HepG2 (cell line): ENCODE measurements around the gene ZFP36. TPM values are rescaled to one million over a fixed set of nuclear protein-coding genes. Genes with fewer than 3 reads are reported as not detected.

Experiments
- ADNP ChIP-seq: sonication (generic); formaldehyde crosslinking; IDR thresholded peaks from 2 replicates; pipeline ENCODE4 v1.4.0; 2020; ENCODE audit warnings: missing genetic modification reagents
- DNMT1 ChIP-seq: sonication (generic); formaldehyde crosslinking; IDR thresholded peaks from 2 replicates; pipeline ENCODE4 v1.5.1; 2020; ENCODE audit warnings: mild to moderate bottlenecking, missing genetic modification reagents
- IRF2 ChIP-seq: IDR thresholded peaks from 2 replicates; pipeline ENCODE4 v1.6.1; 2018; ENCODE audit warnings: missing genetic modification reagents, missing compliant biosample characterization
- IRX3 ChIP-seq: sonication (generic); formaldehyde crosslinking; IDR thresholded peaks from 2 replicates; pipeline ENCODE4 v1.8.1; 2023; ENCODE audit warnings: mild to moderate bottlenecking, low read depth, missing genetic modification reagents, borderline replicate concordance
- NFE2L2 ChIP-seq: fragments of 150-350 bp; IDR thresholded peaks from 2 replicates; pipeline ENCODE4 v1.6.1; 2014; ENCODE audit warnings: low read length
- ZBTB40 ChIP-seq, 2 experiments: fragments of 450-650 bp in 1 of 2; sonication (generic) in 1 of 2; formaldehyde crosslinking in 1 of 2; IDR thresholded peaks; 2 replicates each; pipeline versions ENCODE4 v1.6.1 to v1.8.0; 2016 to 2022; ENCODE audit warnings: antibody characterized with exemption in 1 of 2, mild to moderate bottlenecking in 1 of 2, missing genetic modification reagents in 1 of 2
- ZNF136 ChIP-seq: sonication (generic); formaldehyde crosslinking; IDR thresholded peaks from 2 replicates; pipeline ENCODE4 v1.8.1; 2022; ENCODE audit warnings: low read depth, mild to moderate bottlenecking, moderate library complexity, missing genetic modification reagents
- ZNF224 ChIP-seq: sonication (generic); formaldehyde crosslinking; IDR thresholded peaks from 2 replicates; pipeline ENCODE4 v1.5.0; 2020; ENCODE audit warnings: mild to moderate bottlenecking, missing genetic modification reagents
- ZNF263 ChIP-seq: sonication (generic); formaldehyde crosslinking; IDR thresholded peaks from 2 replicates; pipeline ENCODE4 v1.4.0; 2020; ENCODE audit warnings: missing genetic modification reagents
- ZNF512B ChIP-seq: sonication (generic); formaldehyde crosslinking; IDR thresholded peaks from 2 replicates; pipeline ENCODE4 v1.5.1; 2020; ENCODE audit warnings: missing genetic modification reagents, mild to moderate bottlenecking, borderline replicate concordance
- ZNF550 ChIP-seq: sonication (generic); formaldehyde crosslinking; IDR thresholded peaks from 2 replicates; pipeline ENCODE4 v1.4.0; 2020; ENCODE audit warnings: mild to moderate bottlenecking, missing genetic modification reagents, borderline replicate concordance
- ZNF691 ChIP-seq: sonication (generic); formaldehyde crosslinking; IDR thresholded peaks from 2 replicates; pipeline ENCODE4 v1.4.0; 2020; ENCODE audit warnings: missing genetic modification reagents, low read depth, mild to moderate bottlenecking, borderline replicate concordance
- polyA plus RNA-seq, 8 experiments: library from polyadenylated mRNA; depleted of rRNA in 3 of 8; stranded (reverse) in 7 of 8; unstranded in 1 of 8; fragments of >200 nt; fragmentation: Illumina TruSeq in 4 of 8; extraction: Trizol in 4 of 8; gene quantifications; 2 replicates each; pipeline versions ENCODE4 v1.2.1 to v1.2.3, GENCODE V29; 2011 to 2016; ENCODE audit warnings: low read depth in 4 of 8, missing spikeins in 1 of 8, mixed read lengths in 1 of 8; ENCODE audit not compliant: insufficient read depth in 1 of 8
- total RNA-seq, 5 experiments: library from RNA; depleted of rRNA; stranded (reverse); fragments of >200 nt; fragmentation: Illumina TruSeq; extraction: Trizol; gene quantifications; 2 replicates each; pipeline ENCODE4 v1.2.3, GENCODE V29; 2016; ENCODE audit warnings: low read depth in 1 of 5
- TF ChIP-seq, protein P1 (sequence below): sonication (generic); formaldehyde crosslinking; IDR thresholded peaks from 2 replicates; pipeline ENCODE4 v1.5.0; 2020; ENCODE audit warnings: missing genetic modification reagents

ZFP36 gene
- total and polyA plus RNA-seq, 2 of the 13 experiments (the other 11 are each of a cell fraction or from before 2014, with no cell fraction given), result 1.4 to 1.7 TPM

- TF ChIP-seq ZBTB40 (IDR thresholded peaks at IDR 0.05), result no peak; the same call in 1 of the 2 replicates
- TF ChIP-seq ZBTB40 (CRISPR knock-in tag; IDR thresholded peaks at IDR 0.05), result peak; percentile 60; the same call in 1 of the 2 replicates
- TF ChIP-seq IRF2 (CRISPR knock-in tag), result peak; percentile 67; the same call in 1 of the 2 replicates
- TF ChIP-seq IRX3 (CRISPR knock-in tag), result no peak
- TF ChIP-seq ZNF136 (CRISPR knock-in tag), result no peak
- peak; percentile 93; the same call in 1 of the 2 replicates for TF ChIP-seq DNMT1
- TF ChIP-seq, protein P1, sequence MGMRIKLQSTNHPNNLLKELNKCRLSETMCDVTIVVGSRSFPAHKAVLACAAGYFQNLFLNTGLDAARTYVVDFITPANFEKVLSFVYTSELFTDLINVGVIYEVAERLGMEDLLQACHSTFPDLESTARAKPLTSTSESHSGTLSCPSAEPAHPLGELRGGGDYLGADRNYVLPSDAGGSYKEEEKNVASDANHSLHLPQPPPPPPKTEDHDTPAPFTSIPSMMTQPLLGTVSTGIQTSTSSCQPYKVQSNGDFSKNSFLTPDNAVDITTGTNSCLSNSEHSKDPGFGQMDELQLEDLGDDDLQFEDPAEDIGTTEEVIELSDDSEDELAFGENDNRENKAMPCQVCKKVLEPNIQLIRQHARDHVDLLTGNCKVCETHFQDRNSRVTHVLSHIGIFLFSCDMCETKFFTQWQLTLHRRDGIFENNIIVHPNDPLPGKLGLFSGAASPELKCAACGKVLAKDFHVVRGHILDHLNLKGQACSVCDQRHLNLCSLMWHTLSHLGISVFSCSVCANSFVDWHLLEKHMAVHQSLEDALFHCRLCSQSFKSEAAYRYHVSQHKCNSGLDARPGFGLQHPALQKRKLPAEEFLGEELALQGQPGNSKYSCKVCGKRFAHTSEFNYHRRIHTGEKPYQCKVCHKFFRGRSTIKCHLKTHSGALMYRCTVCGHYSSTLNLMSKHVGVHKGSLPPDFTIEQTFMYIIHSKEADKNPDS (CRISPR knock-in tag), result no peak
- 0 out of 2 replicates have a peak, but pooled peaks have one; percentile 22 for TF ChIP-seq ZNF263 (CRISPR knock-in tag)
- TF ChIP-seq ZNF512B (CRISPR knock-in tag), result no peak
- TF ChIP-seq NFE2L2, result no peak
- TF ChIP-seq ADNP (CRISPR knock-in tag), result no peak
- no peak for TF ChIP-seq ZNF224
- peak; percentile 21; the same call in 1 of the 2 replicates for TF ChIP-seq ZNF691 (CRISPR knock-in tag)
- peak; percentile 59; the same call in 1 of the 2 replicates for TF ChIP-seq ZNF550 (CRISPR knock-in tag)
Observed at GRCh38 chr19:39390751-39391437, 15.8 kb upstream of the ZFP36 start, which contains the start of the genes MED29 and PAF1 (continued).
